GM19455 (cell line): Measurements from ENCODE around the gene COA6.
"Not testable (repeated sequence)": the region's sequence is repeated elsewhere in the genome, so short reads cannot be mapped to it uniquely, and the experiment has no call there.

Source experiments
- ATAC-seq: cut with Tn5 transposase; IDR thresholded peaks from one replicate; pipeline ENCODE4 v1.9.1; 2021; ENCODE audit not compliant: unreplicated experiment

The COA6 gene

DNA sequence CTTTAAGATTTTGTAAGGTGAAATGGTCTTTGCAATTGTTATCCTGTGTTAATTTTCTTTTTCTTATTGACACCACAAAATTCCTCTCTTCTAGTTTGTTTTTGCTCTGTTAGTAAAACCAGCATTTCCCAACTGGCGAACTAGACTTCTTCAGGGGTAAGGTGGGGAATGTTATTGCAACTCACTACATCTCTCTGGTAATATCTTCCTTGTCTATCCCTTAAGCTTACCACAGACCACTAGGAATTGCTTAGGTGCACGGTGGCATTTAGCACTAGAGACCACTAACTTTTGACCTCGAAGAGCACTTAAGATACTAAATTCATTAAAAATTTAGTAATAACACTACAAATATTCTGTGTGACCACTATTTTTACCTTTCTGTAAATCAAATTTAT lies 4.2 kb upstream of the COA6 start:
- ATAC-seq, result no peak

DNA sequence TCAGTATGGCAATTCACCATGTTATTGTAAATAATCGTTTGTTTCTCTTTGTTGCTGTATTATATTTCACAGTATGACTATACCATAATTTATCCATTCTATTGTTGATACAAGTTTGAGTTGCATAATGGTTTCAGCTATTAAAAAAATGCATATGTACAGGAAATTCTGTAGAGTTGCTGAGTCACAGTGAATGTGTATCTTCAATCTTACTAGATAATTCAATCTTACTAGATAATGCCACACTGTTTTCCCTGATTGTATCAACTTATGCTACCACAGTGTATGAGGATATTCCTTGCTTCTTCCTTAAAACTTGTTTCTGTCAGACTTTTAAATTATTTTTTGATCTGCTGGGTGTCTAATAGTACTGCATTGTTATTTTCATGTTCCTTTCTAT lies 3.5 kb upstream of the COA6 start:
- ATAC-seq, result no peak

GRCh38 chr1:234371414-234371813 lies 1.8 kb upstream of the COA6 start:
- no peak for ATAC-seq

DNA sequence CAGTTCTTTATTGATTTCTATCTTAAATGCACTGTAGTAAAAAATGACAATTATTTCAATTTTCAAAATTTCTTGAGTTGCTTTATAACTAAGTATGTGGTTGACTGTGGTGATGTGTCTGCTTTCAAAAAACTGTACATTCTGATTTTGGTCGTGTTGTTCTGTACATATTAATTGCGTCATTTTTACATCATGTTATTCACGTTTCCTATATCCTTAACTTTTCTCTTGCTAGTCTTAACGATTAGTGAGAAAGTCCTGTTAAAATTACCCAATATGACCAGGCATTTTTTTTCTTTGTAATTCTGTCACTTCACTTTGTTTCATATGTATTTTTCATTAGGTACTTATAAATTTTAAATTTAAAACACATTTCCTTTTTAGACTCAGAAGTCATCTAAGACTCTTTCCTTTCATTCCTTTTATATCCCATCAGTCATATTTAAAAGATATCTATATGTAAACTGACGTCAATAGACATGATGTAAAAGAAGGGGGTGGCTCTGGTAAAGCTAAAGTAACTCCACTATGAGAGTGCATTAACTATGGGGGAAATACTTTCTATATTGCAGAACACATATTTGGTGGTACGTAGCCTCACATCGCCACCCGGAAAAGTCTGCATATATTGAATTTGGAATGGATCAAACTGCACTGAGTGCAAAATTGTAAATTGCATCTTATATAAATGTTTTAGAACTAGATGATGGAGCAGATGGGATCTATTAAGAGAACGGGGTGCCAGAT lies 1.1 kb upstream of the COA6 start:
- no peak for ATAC-seq

DNA sequence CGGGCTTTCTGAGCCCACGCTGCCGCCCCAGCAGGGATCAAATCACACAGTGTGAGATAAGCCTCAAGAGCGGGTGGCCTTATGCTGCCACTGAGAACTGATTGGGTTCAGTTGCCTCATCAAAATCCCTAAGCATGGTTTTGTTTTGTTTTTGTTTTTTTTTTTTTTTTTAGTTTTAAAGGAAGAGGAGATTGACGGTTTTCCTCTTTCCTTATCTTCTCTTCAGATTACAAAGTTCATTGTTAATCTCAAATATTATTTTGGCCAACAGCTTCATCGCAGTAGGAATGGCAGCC lies 651 bp downstream of the COA6 start:
- peak; percentile 23 for ATAC-seq

DNA sequence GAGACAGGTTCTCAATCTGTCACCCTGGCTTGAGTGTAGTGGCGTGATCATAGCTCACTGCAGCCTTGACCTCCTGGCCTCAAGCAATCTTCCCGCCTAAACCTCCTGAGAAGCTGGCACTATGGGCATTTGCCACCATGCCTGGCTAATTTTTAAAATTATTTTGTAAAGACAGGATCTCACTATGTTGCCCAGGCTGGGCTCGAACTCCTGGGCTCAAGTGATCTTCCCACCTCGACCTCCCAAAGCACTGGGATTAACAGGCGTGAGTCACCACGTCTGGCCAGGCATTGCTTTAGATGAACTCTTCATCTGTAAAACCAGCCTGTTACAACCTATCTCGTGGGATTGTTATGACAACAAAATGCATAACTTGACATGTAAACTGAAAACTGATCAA lies 2.4 kb downstream of the COA6 start:
- ATAC-seq, result no peak

DNA sequence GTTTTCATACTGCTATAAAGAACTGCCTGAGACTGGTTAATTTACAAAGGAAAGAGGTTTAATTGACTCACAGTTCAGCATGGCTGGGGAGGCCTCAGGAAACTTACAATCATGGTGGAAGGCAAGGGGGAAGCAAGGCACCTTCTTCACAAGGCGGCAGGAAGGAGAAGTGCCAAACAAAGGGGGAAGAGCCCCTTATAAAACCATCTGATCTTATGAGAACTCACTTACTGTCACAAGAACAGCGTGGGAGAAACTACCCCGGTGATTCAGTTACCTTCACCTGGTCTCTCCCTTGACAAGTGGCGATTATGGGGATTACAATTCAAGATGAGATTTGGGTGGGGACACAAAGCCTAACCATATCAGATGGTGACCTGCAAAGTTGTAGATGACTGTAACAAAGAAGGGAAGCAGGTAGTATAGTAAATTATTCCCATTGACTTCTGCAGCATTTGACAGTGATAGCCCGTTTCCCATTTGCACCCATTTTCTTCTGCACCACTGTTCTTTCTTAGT lies 6.4 kb downstream of the COA6 start:
- not testable (repeated sequence) for ATAC-seq

DNA sequence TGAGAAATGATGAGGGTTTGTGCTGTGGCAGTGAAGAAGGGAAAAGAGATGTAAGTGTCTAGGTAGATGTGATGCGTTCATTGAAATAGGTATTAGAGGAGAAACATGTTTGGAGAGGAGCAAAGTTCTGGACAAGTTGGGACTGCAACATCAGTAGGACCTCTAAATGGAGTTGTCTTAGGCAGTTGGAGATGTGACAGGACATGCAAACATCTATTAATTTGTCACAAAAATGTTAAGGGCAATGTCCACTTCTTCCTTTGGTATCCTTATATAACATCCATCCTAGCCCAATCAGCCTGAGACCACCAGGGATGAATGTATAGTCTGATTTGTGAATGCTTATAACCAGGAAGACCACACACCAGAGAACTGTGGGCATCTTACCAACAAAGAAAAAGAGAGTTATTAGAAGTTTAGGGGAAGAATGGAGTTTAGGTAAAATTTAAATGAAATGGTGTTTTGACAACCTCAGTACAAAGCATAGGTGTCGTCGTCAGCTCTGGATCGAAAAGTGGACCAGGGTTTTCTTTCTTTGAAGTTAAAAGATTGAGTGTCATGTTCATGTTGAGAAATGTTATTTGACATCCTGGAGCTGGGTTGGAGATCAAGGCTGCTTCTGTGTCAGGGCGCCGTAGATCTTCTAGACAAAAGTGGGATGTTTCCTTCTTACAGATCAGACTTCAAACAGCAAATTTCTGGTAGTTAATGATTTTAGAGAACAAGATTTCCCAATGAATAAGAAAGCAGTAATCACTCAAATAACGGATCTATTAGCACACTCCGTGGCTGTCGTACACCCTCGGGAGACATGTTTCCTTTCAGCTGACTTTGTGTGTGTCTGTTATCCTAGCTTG lies 8.7 kb downstream of the COA6 start:
- ATAC-seq, result no peak

- ATAC-seq, result no peak
Observed at GRCh38 chr1:234386122-234386521, 12.9 kb downstream of the COA6 start.

GRCh38 chr1:234388094-234388493 lies 14.8 kb downstream of the COA6 start:
- no peak for ATAC-seq

- no peak for ATAC-seq
Observed at GRCh38 chr1:234393190-234393589, 19.9 kb downstream of the COA6 start.

GRCh38 chr1:234395297-234395696 lies 22.0 kb downstream of the COA6 start:
- no peak for ATAC-seq

GRCh38 chr1:234396092-234396491 lies 22.8 kb downstream of the COA6 start:
- ATAC-seq, result no peak

DNA sequence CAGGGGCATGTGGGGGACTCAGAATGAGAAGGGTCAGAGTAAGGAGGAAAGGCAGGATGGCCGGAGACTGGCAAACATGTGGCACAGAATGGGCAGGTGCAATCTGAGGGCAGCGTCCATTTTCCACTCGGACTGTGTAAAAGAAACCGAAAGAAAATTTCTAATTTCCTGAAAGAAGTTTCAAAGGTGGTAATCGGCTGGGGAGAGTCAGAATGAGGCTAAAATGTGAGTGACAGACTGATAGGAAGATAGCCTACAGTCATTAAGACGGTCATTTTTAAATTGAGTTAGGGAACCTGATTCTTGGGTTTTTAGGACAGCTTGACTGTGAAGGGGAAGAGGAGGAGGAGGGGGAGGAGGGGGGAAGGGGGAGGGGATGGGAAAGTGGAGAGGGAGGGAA lies 23.6 kb downstream of the COA6 start:
- no peak for ATAC-seq

- ATAC-seq, result no peak
Observed at GRCh38 chr1:234397732-234398131, 24.5 kb downstream of the COA6 start.

- peak; percentile 55 for ATAC-seq
Observed at GRCh38 chr1:234398849-234399381, 25.7 kb downstream of the COA6 start.

DNA sequence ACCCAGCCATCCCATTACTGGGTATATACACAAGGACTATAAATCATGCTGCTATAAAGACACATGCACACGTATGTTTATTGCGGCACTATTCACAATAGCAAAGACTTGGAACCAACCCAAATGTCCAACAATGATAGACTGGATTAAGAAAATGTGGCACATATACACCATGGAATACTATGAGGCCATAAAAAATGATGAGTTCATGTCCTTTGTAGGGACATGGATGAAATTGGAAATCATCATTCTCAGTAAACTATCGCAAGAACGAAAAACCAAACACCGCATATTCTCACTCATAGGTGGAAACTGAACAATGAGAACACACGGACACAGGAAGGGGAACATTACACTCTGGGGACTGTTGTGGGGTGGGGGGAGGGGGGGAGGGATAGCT lies 26.3 kb downstream of the COA6 start:
- ATAC-seq, result not testable (repeated sequence)

DNA sequence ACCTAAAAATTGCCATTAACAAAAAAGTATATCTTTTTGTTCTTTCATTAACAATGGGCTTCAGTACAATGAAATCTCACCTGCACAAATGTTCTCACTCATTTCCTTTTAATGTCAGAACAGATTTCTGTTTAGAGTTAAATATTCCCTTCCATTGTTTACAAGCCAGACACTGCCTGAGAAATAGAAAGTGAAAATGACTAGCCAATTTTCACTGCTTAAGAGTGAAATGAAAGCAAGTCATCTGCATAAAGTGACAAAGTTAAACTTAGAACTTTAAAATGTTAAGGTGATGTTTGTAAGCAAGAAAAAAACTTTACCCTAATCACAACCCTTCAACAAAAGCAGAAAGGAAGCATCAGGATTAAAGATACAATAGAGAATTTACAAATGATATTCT lies 27.5 kb downstream of the COA6 start:
- peak; percentile 48 for ATAC-seq

- no peak for ATAC-seq
Observed at GRCh38 chr1:234401658-234402057, 28.4 kb downstream of the COA6 start.

DNA sequence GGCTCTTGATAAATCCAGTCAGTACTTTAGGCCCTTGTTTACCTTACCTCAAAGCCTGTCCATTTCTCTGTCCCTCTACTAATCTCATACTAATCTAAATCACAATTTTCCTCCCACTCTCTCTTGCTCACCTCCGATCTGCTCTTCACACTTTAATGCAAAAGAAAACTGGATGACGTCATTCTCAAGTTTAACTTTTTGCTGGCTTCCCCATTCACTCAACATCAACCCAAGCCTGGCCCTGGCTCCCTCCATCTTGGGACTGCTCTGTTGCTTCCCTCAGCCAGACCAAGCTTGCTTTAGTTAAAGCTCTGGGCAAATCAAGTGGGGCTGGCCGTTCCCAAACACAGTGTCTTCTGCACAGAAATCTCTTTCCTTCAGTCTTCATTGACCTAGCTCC lies 29.7 kb downstream of the COA6 start:
- no peak for ATAC-seq

DNA sequence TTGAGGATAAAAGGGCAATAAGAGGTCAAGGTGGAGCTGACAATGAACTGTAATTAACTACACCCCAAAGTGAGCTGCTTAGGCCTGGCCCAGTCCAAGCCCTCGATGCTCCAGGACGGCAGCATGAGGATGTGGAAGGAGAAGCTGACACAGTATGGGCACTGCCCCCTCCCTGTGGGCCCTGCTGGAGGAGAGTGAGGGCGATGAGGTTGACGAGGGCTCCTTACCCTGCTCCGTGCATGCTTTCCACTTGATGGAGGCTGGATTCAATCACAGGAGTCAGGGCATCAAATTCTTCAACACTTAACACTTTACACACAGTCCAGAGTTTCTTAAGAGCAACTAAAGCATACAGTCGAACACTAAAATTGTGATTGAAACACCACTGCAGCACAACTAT lies 32.4 kb downstream of the COA6 start:
- ATAC-seq, result no peak

DNA sequence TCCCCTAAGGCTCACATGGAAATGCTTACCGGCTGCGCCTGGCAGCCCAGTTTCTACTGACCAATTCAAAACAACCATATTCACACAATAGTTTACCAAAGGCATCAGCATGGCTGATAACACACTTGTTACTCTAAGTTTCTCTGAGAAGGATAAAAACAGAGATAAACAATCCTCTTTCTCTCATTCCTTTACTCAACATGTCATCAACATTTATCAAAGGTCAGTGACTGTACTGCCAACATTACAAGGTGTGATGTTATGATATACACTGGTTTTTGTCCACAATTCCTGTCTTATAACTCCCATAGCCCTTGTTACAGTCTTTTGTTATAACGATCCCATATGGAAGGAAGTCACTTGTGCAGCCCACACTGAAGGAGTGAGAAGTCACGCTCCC lies 33.6 kb downstream of the COA6 start:
- ATAC-seq, result no peak
